Ramos (cell line): ENCODE results near the gene OR2C3.
"Not testable (repeated sequence)": the region's sequence is repeated elsewhere in the genome, so short reads cannot be mapped to it uniquely, and the experiment has no call there.

Source experiments
- in situ Hi-C: fragments of 300-500 bp; cut with MboI; formaldehyde crosslinking; loops from one replicate; pipeline ENCODE4 v1.14.3; 2022; ENCODE audit warnings: low sequenced_read_pairs; ENCODE audit not compliant: unreplicated experiment

Gene OR2C3

DNA sequence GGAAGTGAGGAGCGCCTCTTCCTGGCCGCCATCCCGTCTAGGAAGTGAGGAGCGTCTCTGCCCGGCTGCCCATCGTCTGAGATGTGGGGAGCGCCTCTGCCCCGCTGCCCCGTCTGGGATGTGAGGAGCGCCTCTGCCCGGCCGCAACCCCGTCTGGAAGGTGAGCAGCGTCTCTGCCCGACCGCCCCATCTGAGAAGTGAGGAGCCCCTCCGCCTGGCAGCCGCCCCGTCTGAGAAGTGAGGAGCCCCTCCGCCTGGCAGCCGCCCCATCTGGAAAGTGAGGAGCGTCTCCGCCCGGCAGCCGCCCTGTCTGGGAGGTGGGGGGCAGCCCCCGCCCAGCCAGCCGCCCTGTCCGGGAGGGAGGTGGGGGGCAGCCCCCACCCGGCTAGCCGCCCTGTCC lies 14.4 kb downstream of the OR2C3 start:
- in situ Hi-C loops = not testable (repeated sequence)

- in situ Hi-C loops = no loop called here
These were observed 17.7 kb downstream of the OR2C3 start for GRCh38 chr1:247518613-247518891.

- in situ Hi-C loops = no loop called here
These were observed 18.2 kb downstream of the OR2C3 start for GRCh38 chr1:247517795-247518612.

DNA sequence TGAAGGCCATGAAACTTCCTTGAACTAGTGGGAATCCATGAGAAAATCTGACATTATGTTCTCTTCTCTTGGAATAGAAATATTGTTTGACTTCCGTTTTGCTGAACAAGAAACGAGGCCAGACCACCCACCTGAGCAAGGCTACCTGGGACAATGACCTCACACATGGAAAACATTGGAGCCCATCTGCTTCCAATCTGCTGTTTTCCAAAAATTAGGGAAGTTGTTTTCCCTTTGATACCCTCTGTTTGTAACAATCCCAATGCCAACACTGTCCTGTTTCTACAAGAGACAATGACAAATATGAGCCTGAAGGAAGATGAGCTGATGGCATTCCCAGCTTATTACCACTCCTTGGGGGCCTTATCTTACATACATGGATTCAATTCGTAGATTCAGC lies 29.4 kb downstream of the OR2C3 start:
- in situ Hi-C loops = no loop called here

GRCh38 chr1:247500865-247501264 lies 35.4 kb downstream of the OR2C3 start:
- in situ Hi-C loops = no loop called here

GRCh38 chr1:247496581-247497285 lies 39.5 kb downstream of the OR2C3 start:
- in situ Hi-C loops = no loop called here

GRCh38 chr1:247494767-247495166 lies 41.5 kb downstream of the OR2C3 start:
- in situ Hi-C loops = no loop called here

GRCh38 chr1:247493106-247493505 lies 43.1 kb downstream of the OR2C3 start:
- in situ Hi-C loops = no loop called here

- in situ Hi-C loops = no loop called here
These were observed 44.9 kb downstream of the OR2C3 start for GRCh38 chr1:247491328-247491727.

DNA sequence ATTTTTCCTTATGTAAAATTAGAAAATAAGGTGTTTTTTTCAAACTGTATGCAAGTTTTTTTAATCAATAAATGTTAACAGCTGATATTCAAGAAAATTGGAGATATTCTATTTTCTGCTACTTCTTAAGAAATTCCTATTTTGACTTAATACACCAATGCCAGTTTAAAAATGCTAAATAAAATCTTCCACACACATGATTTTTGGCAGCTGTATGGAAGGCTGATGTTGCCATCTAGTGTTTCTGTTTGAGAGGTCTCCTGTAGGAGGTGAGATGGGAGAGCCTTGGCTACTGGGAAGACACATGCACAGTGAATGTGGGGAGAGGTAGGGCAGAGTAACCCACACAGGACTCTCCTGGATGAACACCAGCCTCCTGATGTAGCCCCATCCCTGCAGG lies 49.2 kb downstream of the OR2C3 start:
- in situ Hi-C loops = no loop called here

GRCh38 chr1:247482747-247483146 lies 53.5 kb downstream of the OR2C3 start:
- in situ Hi-C loops = no loop called here

GRCh38 chr1:247476328-247477058 lies 59.7 kb downstream of the OR2C3 start:
- in situ Hi-C loops = loop anchor here (5.0 kb wide), 1 partner anchor 84 kb away; no protein-coding TSS in a partner anchor

GRCh38 chr1:247475793-247476192 lies 60.4 kb downstream of the OR2C3 start:
- in situ Hi-C loops = loop anchor here (5.0 kb wide), 1 partner anchor 83 kb away; no protein-coding TSS in a partner anchor
